ENCODE results near the gene ITPK1.
A peak's percentile ranks its signal among the peaks of the same experiment; 100 is the strongest.

DNA sequence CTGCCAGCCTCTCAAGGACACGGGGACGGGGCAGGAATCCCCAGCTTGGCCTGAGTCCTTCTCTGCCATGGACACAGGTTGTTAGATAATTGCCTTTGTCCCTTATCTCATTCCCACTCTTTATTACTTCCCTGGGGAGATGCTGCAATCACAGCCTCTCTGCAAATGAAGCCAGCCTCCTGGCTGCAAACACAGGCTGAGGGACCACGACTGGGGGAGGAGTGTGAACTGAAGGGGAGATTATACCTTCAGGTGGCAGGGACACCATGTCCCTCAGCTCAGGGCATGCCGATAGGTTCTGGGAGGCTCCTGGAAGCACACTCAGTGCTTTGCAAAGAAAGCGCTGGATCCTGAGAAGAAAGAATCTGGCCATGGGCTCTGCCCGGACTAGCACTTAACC, 208.9 kb downstream of the ITPK1 start:
- TF ChIP-seq, protein P1, sequence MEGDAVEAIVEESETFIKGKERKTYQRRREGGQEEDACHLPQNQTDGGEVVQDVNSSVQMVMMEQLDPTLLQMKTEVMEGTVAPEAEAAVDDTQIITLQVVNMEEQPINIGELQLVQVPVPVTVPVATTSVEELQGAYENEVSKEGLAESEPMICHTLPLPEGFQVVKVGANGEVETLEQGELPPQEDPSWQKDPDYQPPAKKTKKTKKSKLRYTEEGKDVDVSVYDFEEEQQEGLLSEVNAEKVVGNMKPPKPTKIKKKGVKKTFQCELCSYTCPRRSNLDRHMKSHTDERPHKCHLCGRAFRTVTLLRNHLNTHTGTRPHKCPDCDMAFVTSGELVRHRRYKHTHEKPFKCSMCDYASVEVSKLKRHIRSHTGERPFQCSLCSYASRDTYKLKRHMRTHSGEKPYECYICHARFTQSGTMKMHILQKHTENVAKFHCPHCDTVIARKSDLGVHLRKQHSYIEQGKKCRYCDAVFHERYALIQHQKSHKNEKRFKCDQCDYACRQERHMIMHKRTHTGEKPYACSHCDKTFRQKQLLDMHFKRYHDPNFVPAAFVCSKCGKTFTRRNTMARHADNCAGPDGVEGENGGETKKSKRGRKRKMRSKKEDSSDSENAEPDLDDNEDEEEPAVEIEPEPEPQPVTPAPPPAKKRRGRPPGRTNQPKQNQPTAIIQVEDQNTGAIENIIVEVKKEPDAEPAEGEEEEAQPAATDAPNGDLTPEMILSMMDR (IDR thresholded peaks at IDR 0.05), result no peak
- TF ChIP-seq, protein P2, sequence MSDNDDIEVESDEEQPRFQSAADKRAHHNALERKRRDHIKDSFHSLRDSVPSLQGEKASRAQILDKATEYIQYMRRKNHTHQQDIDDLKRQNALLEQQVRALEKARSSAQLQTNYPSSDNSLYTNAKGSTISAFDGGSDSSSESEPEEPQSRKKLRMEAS (IDR thresholded peaks at IDR 0.05; ENCODE audit: low read depth), result no peak
- TF ChIP-seq EP300 (IDR thresholded peaks at IDR 0.05; ENCODE audit: borderline replicate concordance in 1 of 2, low read depth in 1 of 2, low read length in 1 of 2), result peak in 1 of 2 experiments; percentile 91; a peak in 2 of 4 replicates
- no peak for TF ChIP-seq PBX3 (IDR thresholded peaks at IDR 0.05)
- no peak for TF ChIP-seq USF1 (IDR thresholded peaks at IDR 0.05; ENCODE audit: borderline replicate concordance, low read depth)
- no peak for TF ChIP-seq NRF1 (IDR thresholded peaks at IDR 0.05; ENCODE audit: low read depth, low read length)
- no peak for TF ChIP-seq TCF12 (IDR thresholded peaks at IDR 0.05)
- TF ChIP-seq TAF1 (IDR thresholded peaks at IDR 0.05; ENCODE audit: borderline replicate concordance, low read depth, low read length), result no peak

Data from SK-N-SH (cell line).